GM23338 (cell line): ENCODE measurements around the gene DNAH10. TPM values are rescaled to one million over a fixed set of nuclear protein-coding genes. Genes with fewer than 3 reads are reported as not detected.

Source experiments
- ATAC-seq: fragments of 200-7000 bp; cut with Tn5 transposase; 3 replicates; pipeline ENCODE4 v1.9.1; 2020
- DNase-seq: peaks from one replicate; pipeline ENCODE4 v3.0.0-alpha.2; 2015; ENCODE audit warnings: low spot score
- H2AFZ ChIP-seq: fragments of 200-600 bp; sonication (generic); 2 replicates; pipeline ENCODE4 v1.8.0; 2016; ENCODE audit warnings: antibody characterized with exemption, mild to moderate bottlenecking, moderate library complexity
- H3F3A ChIP-seq: fragments of 200-600 bp; sonication (generic); replicated peaks from 2 replicates; pipeline ENCODE4 v1.8.0; 2017; ENCODE audit warnings: antibody characterized with exemption, mixed run types, low read depth
- H3K27ac ChIP-seq: fragments of 200-600 bp; sonication (generic); 2 replicates; pipeline ENCODE4 v1.6.1; 2016; ENCODE audit warnings: low read depth
- H3K27me3 ChIP-seq: fragments of 200-600 bp; sonication (generic); 2 replicates; pipeline ENCODE4 v1.8.0; 2016; ENCODE audit warnings: mild to moderate bottlenecking, mixed run types, moderate library complexity; ENCODE audit not compliant: insufficient read depth
- H3K36me3 ChIP-seq: fragments of 200-600 bp; sonication (generic); 2 replicates; pipeline ENCODE4 v1.8.0; 2016; ENCODE audit warnings: mild to moderate bottlenecking; ENCODE audit not compliant: insufficient read depth
- H3K4me1 ChIP-seq: fragments of 200-600 bp; sonication (generic); 2 replicates; pipeline ENCODE4 v1.8.0; 2016; ENCODE audit warnings: mild to moderate bottlenecking, moderate library complexity; ENCODE audit not compliant: insufficient read depth
- H3K4me2 ChIP-seq: fragments of 200-600 bp; sonication (generic); 2 replicates; pipeline ENCODE4 v1.7.1; 2017; ENCODE audit warnings: mixed run types
- H3K4me3 ChIP-seq: fragments of 200-600 bp; sonication (generic); 2 replicates; pipeline ENCODE4 v1.6.1; 2016; ENCODE audit warnings: mixed run types
- H3K79me2 ChIP-seq: fragments of 200-600 bp; sonication (generic); replicated peaks from 2 replicates; pipeline ENCODE4 v1.8.0; 2017; ENCODE audit warnings: mild to moderate bottlenecking; ENCODE audit not compliant: insufficient read depth
- H3K9me2 ChIP-seq: fragments of 200-600 bp; sonication (generic); 2 replicates; pipeline ENCODE4 v1.8.0; 2017; ENCODE audit not compliant: insufficient read depth
- H4K20me1 ChIP-seq: fragments of 200-600 bp; sonication (generic); replicated peaks from 2 replicates; pipeline ENCODE4 v1.8.0; 2017; ENCODE audit warnings: mild to moderate bottlenecking; ENCODE audit not compliant: insufficient read depth
- H3K27ac Mint-ChIP-seq: 2 replicates; pipeline ENCODE4 v1.8.0; 2020; ENCODE audit warnings: inconsistent platforms, mild to moderate bottlenecking, moderate library complexity, mixed read lengths
- H3K27me3 Mint-ChIP-seq: 3 replicates; pipeline ENCODE4 v1.8.0; 2022; ENCODE audit warnings: low read depth, mild to moderate bottlenecking, moderate library complexity, mixed read lengths, inconsistent platforms; ENCODE audit not compliant: insufficient read depth, poor library complexity
- H3K36me3 Mint-ChIP-seq: 3 replicates; pipeline ENCODE4 v1.8.0; 2021; ENCODE audit warnings: low read depth, mild to moderate bottlenecking, inconsistent platforms, moderate library complexity, mixed read lengths
- H3K4me1 Mint-ChIP-seq: 3 replicates; pipeline ENCODE4 v1.8.0; 2020; ENCODE audit warnings: mild to moderate bottlenecking, inconsistent platforms, mixed read lengths
- H3K4me3 Mint-ChIP-seq: 3 replicates; pipeline ENCODE4 v1.8.0; 2021; ENCODE audit warnings: moderate library complexity, mild to moderate bottlenecking, inconsistent platforms, mixed read lengths
- H3K9me3 Mint-ChIP-seq: 3 replicates; pipeline ENCODE4 v1.8.0; 2020; ENCODE audit warnings: moderate library complexity, mild to moderate bottlenecking, inconsistent platforms, mixed read lengths
- CREB1 ChIP-seq: fragments of 250-450 bp; sonication (Bioruptor Pico); IDR thresholded peaks from 2 replicates; pipeline ENCODE4 v1.5.0; 2020; ENCODE audit warnings: low read depth, mild to moderate bottlenecking, moderate library complexity
- EZH2 ChIP-seq: fragments of 200-600 bp; sonication (generic); IDR thresholded peaks from one replicate; pipeline ENCODE4 v1.8.0; 2017; ENCODE audit warnings: antibody characterized with exemption, mild to moderate bottlenecking, low read depth; ENCODE audit not compliant: unreplicated experiment
- EZH2phosphoT487 ChIP-seq: fragments of 200-600 bp; sonication (generic); IDR thresholded peaks from one replicate; pipeline ENCODE4 v1.8.1; 2018; ENCODE audit warnings: antibody characterized with exemption; ENCODE audit not compliant: unreplicated experiment
- JUNB ChIP-seq: IDR thresholded peaks from one replicate; pipeline ENCODE4 v1.6.1; 2016; ENCODE audit warnings: antibody characterized with exemption; ENCODE audit not compliant: unreplicated experiment
- NANOG ChIP-seq: IDR thresholded peaks from 2 replicates; pipeline ENCODE4 v1.6.1; 2016; ENCODE audit warnings: antibody characterized with exemption, borderline replicate concordance
- POLR2AphosphoS5 ChIP-seq: IDR thresholded peaks from 2 replicates; pipeline ENCODE4 v1.6.1; 2016; ENCODE audit warnings: antibody characterized with exemption, low read depth
- REST ChIP-seq: IDR thresholded peaks from one replicate; pipeline ENCODE4 v1.6.1; 2018; ENCODE audit warnings: antibody characterized with exemption; ENCODE audit not compliant: unreplicated experiment
- STAT1 ChIP-seq: IDR thresholded peaks from one replicate; pipeline ENCODE4 v1.6.1; 2016; ENCODE audit warnings: antibody characterized with exemption; ENCODE audit not compliant: unreplicated experiment
- ZNF114 ChIP-seq: fragments of 250-450 bp; sonication (Bioruptor Pico); IDR thresholded peaks from 2 replicates; pipeline ENCODE4 v1.5.0; 2020; ENCODE audit warnings: mild to moderate bottlenecking, moderate library complexity
- ZNF331 ChIP-seq: fragments of 250-450 bp; sonication (Bioruptor Pico); IDR thresholded peaks from 2 replicates; pipeline ENCODE4 v1.5.0; 2020; ENCODE audit warnings: low read depth, mild to moderate bottlenecking, moderate library complexity
- ZNF462 ChIP-seq: fragments of 250-450 bp; sonication (Bioruptor Pico); IDR thresholded peaks from 2 replicates; pipeline ENCODE4 v1.5.0; 2020; ENCODE audit warnings: mild to moderate bottlenecking, moderate library complexity
- polyA plus RNA-seq: library from polyadenylated mRNA; unstranded; fragments of >200 nt; fragmentation: Nextera tagmentation; extraction: Ambion mirVana; gene quantifications from 2 replicates; pipeline ENCODE4 v1.2.1, GENCODE V29; 2016
- total RNA-seq: library from RNA; depleted of rRNA; stranded (reverse); fragments of >200 nt; shearing (Covaris generic); gene quantifications from 2 replicates; pipeline ENCODE4 v1.2.3, GENCODE V29; 2014
- TF ChIP-seq, protein P1 (sequence below): IDR thresholded peaks from 2 replicates; pipeline ENCODE4 v1.6.1; 2016; ENCODE audit warnings: antibody characterized with exemption
- TF ChIP-seq, protein P2 (sequence below), 2 experiments: fragments of 200-600 bp in 1 of 2; sonication (generic) in 1 of 2; conservative IDR thresholded peaks; 2 replicates each; pipeline versions ENCODE4 v1.5.1 to v1.6.1; 2016 to 2017; ENCODE audit warnings: antibody characterized with exemption in 2 of 2, low read depth in 2 of 2, mild to moderate bottlenecking in 2 of 2, moderate library complexity in 1 of 2

Gene DNAH10
- total and polyA plus RNA-seq, 2 experiments from 2014 or later, result 0.03 TPM

DNA sequence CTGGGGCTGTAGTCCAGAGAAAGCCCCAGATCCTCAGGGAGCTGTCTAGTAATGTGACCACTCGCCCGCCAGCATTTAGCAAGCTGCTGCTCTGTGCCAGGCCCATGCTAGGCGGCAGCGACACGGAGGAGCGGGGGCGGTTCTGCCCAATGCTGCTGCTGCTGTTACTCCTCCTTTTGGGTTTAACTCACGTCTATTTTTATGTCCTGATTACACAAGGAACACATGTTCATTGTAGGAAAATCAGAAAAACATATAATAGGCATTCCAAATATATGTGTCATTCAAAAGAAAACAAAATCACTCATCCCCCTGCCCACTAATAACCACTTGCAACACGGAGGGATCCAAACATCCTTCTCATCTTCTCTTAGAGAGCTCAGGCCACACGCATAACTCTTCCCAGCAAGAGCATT is 180.1 kb downstream of the DNAH10 start:
- ATAC-seq (no peak), DNase-seq (no peak)
- no peaks in the 10 kb centered on the region for H3F3A ChIP-seq
- no peaks in the 10 kb centered on the region for H3K4me1 ChIP-seq
- Mint-ChIP-seq H3K4me3 (no peak overlapping the region), H3K27me3 (peaks cover 17% of the 10 kb centered on the region), H3K27ac (no peak overlapping the region), H3K36me3 (peaks cover 2% of the 10 kb centered on the region; the same call in 1 of the 3 replicates), H3K4me1 (peaks cover 3% of the 10 kb centered on the region), H3K9me3 (peaks cover 14% of the 10 kb centered on the region)
- H3K36me3 ChIP-seq, result no peaks in the 10 kb centered on the region; the same call in 1 of the 2 replicates
- no peaks in the 10 kb centered on the region for H4K20me1 ChIP-seq
- H3K4me3 ChIP-seq, result no peak overlapping the region
- no peaks in the 10 kb centered on the region for H3K27me3 ChIP-seq
- no peaks in the 10 kb centered on the region for H3K9me2 ChIP-seq
- no peak overlapping the region for H3K27ac ChIP-seq
- H3K79me2 ChIP-seq, result no peaks in the 10 kb centered on the region
- TF ChIP-seq EZH2 (no peak), ZNF331 (CRISPR knock-in tag) (no peak), REST (no peak), STAT1 (no peak), CREB1 (no peak), POLR2AphosphoS5 (no peak), ZNF114 (no peak), NANOG (no peak), JUNB (no peak), EZH2phosphoT487 (no peak), ZNF462 (no peak)
- TF ChIP-seq, protein P1, sequence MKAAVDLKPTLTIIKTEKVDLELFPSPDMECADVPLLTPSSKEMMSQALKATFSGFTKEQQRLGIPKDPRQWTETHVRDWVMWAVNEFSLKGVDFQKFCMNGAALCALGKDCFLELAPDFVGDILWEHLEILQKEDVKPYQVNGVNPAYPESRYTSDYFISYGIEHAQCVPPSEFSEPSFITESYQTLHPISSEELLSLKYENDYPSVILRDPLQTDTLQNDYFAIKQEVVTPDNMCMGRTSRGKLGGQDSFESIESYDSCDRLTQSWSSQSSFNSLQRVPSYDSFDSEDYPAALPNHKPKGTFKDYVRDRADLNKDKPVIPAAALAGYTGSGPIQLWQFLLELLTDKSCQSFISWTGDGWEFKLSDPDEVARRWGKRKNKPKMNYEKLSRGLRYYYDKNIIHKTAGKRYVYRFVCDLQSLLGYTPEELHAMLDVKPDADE, result no peak
- TF ChIP-seq, protein P2, sequence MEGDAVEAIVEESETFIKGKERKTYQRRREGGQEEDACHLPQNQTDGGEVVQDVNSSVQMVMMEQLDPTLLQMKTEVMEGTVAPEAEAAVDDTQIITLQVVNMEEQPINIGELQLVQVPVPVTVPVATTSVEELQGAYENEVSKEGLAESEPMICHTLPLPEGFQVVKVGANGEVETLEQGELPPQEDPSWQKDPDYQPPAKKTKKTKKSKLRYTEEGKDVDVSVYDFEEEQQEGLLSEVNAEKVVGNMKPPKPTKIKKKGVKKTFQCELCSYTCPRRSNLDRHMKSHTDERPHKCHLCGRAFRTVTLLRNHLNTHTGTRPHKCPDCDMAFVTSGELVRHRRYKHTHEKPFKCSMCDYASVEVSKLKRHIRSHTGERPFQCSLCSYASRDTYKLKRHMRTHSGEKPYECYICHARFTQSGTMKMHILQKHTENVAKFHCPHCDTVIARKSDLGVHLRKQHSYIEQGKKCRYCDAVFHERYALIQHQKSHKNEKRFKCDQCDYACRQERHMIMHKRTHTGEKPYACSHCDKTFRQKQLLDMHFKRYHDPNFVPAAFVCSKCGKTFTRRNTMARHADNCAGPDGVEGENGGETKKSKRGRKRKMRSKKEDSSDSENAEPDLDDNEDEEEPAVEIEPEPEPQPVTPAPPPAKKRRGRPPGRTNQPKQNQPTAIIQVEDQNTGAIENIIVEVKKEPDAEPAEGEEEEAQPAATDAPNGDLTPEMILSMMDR (conservative IDR thresholded peaks at IDR 0.05; ENCODE audit: low read depth in 2 of 2), result no peak
- no peak overlapping the region for H3K4me2 ChIP-seq
- H2AFZ ChIP-seq, result no peak overlapping the region
